Glutamatergic neuron (in vitro differentiated cells): ENCODE results near the gene SLC34A3. TPM values are rescaled to one million over a fixed set of nuclear protein-coding genes. Genes with fewer than 3 reads are reported as not detected.
"Not testable (repeated sequence)": the region's sequence is repeated elsewhere in the genome, so short reads cannot be mapped to it uniquely, and the experiment has no call there.

Experiments used
- DNase-seq: peaks from one replicate; pipeline ENCODE4 v3.0.0; 2022
- H3K27ac Mint-ChIP-seq: one replicate; pipeline ENCODE4 v1.8.0; 2020; ENCODE audit warnings: mild to moderate bottlenecking, mixed read lengths, inconsistent platforms; ENCODE audit not compliant: unreplicated experiment
- H3K27me3 Mint-ChIP-seq: one replicate; pipeline ENCODE4 v1.8.0; 2020; ENCODE audit warnings: mild to moderate bottlenecking, moderate library complexity, mixed read lengths, inconsistent platforms; ENCODE audit not compliant: unreplicated experiment
- H3K36me3 Mint-ChIP-seq: one replicate; pipeline ENCODE4 v1.8.0; 2020; ENCODE audit warnings: mild to moderate bottlenecking, mixed read lengths, inconsistent platforms; ENCODE audit not compliant: unreplicated experiment
- H3K4me1 Mint-ChIP-seq: one replicate; pipeline ENCODE4 v1.8.0; 2020; ENCODE audit warnings: mild to moderate bottlenecking, low read depth, mixed read lengths, inconsistent platforms; ENCODE audit not compliant: unreplicated experiment
- H3K4me3 Mint-ChIP-seq: one replicate; pipeline ENCODE4 v1.8.0; 2020; ENCODE audit warnings: mild to moderate bottlenecking, mixed read lengths, inconsistent platforms; ENCODE audit not compliant: unreplicated experiment
- H3K9me3 Mint-ChIP-seq: one replicate; pipeline ENCODE4 v1.8.0; 2020; ENCODE audit warnings: mild to moderate bottlenecking, moderate library complexity, mixed read lengths, inconsistent platforms; ENCODE audit not compliant: unreplicated experiment
- total RNA-seq: library from RNA; stranded (reverse); fragmentation: NEBNext Ultra II Directional; extraction: Animal tissue kit (Norgen Biotek cat#: 25700); gene quantifications from one replicate; pipeline ENCODE4 v1.2.1, GENCODE V29; 2021; ENCODE audit not compliant: unreplicated experiment
- TF ChIP-seq, protein P1 (sequence below): fragments of 200-600 bp; sonication (generic); IDR thresholded peaks from one replicate; pipeline ENCODE4 v1.5.0; 2021; ENCODE audit not compliant: partially characterized antibody, unreplicated experiment

The SLC34A3 gene
- total RNA-seq, 1 donor from 2014 or later = not detected

DNA sequence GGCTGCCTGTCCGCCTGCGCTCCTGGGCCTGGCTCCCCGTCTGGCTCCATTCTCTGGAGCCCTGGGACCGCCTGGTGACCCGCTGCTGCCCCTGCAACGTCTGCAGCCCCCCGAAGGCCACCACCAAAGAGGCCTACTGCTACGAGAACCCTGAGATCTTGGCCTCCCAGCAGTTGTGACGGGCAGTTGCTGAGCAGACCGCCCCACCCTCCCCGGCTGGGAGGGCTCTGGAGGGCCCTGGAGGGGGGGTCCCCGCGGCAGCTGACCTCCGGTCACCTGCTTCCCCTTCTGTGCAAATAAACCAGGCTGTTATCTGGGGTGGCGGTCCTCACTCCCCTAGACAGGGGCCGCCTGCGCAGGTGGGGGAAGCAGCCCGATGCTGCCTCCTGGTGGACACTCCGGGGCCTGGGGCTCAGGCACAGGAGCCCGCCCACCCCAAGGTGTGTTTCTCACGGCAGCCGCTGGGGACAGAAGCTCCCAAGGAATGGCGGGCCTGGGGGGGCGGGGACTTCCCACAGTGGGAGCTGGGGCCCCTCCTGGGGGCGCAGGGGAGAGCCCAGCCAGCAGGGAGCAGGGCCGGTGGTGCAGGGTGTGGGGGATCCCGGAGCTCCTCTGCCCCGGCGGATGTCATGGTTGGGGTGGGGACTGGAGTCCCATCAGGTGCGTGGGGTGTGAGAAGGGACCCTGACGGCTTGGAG is 5.7 kb downstream of the SLC34A3 start:
- H3K27ac Mint-ChIP-seq = no peak overlapping the region
- TF ChIP-seq, protein P1, sequence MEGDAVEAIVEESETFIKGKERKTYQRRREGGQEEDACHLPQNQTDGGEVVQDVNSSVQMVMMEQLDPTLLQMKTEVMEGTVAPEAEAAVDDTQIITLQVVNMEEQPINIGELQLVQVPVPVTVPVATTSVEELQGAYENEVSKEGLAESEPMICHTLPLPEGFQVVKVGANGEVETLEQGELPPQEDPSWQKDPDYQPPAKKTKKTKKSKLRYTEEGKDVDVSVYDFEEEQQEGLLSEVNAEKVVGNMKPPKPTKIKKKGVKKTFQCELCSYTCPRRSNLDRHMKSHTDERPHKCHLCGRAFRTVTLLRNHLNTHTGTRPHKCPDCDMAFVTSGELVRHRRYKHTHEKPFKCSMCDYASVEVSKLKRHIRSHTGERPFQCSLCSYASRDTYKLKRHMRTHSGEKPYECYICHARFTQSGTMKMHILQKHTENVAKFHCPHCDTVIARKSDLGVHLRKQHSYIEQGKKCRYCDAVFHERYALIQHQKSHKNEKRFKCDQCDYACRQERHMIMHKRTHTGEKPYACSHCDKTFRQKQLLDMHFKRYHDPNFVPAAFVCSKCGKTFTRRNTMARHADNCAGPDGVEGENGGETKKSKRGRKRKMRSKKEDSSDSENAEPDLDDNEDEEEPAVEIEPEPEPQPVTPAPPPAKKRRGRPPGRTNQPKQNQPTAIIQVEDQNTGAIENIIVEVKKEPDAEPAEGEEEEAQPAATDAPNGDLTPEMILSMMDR = peak; percentile 99
- H3K27me3 Mint-ChIP-seq = peaks cover 6% of the 10 kb centered on the region
- peak; percentile 93 for DNase-seq
- no peaks in the 10 kb centered on the region for H3K36me3 Mint-ChIP-seq
- peaks cover 5% of the 10 kb centered on the region for H3K9me3 Mint-ChIP-seq
- peaks cover 9% of the 10 kb centered on the region for H3K4me1 Mint-ChIP-seq
- H3K4me3 Mint-ChIP-seq = no peak overlapping the region

DNA sequence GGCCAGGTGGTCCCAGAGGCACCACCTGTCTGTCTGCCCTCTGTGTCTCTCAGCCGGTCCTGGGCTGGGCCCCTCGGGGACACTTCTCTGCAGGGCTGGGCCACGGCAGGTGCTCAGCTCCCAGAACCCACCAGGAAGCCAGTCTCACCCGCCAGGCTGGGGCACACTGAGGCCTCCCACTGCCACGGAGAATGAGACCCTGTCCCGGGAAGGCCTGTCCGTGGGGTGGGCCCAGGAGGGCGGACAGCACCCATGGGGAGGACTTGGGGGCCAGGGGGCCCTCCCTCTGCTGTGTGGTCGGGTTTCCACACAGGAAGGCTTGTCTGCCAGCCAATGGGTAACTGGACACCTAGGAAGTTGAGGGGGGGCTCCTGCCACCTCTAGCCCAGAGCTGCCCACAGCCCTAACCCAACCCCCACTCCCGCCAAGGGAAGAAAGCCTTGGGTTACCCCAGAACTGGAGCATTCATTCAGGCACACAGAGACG is 6.3 kb downstream of the SLC34A3 start:
- peaks cover 9% of the 10 kb centered on the region for H3K4me1 Mint-ChIP-seq
- no peak overlapping the region for H3K27ac Mint-ChIP-seq
- no peak overlapping the region for H3K4me3 Mint-ChIP-seq

DNA sequence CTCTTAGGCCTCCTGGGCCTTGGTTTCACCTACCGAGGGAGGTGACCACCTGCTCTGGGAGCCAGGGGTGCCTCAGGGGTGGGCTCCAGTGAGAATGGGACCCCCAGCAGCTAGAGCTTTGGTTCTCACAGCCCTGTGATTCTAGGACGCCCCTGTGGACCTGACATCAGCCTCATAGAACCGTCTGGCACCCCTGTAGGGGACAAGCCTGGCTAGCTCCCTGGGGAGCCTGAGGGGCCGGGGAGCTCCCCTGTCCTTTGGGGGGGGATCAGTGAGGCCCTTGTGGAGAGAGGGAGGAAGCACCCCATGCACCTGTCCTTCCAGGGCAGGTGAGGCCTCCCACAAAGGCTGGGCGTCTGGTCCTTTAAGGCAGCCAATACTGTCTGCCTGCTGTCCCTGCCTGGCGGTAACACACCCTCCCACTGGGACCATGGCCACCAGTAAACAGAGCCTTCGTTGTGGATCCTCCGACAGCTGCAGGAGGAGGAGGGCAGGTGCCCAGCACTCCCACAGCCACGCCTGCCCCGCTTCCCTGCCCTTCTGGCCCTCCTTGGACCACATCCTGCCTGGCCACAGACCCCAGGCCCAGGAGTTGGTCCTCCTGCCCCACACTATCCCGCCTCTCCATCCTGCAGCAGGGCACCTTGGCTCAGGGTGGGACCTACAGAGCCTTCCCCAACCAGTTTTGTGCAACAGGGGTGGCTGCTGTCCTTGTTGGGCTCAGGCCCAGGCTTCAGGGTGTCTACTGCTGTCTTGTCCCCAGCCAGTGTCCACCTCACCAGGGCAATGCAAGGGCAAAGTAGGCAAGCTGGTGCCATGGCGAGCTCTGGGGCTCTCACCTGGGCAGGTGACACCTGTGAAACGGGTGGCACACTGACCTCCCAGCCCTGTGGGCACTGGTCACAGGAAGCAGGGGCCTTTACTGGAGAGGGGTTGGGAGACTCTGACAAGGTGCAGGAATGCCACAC is 7.3 kb downstream of the SLC34A3 start:
- Mint-ChIP-seq H3K36me3 (no peaks in the 10 kb centered on the region), H3K4me3 (peak overlapping the region; percentile 46), H3K27me3 (peaks cover 15% of the 10 kb centered on the region), H3K4me1 (peaks cover 16% of the 10 kb centered on the region), H3K27ac (no peak overlapping the region), H3K9me3 (peaks cover 5% of the 10 kb centered on the region)
- peak; percentile 59 for DNase-seq
- TF ChIP-seq, protein P1 = no peak

More for the DNA sequence above, 6.3 kb downstream of the SLC34A3 start:
- Mint-ChIP-seq H3K9me3 (peaks cover 5% of the 10 kb centered on the region), H3K27me3 (peaks cover 6% of the 10 kb centered on the region), H3K36me3 (no peaks in the 10 kb centered on the region)
- TF ChIP-seq, protein P1 = no peak
- no peak for DNase-seq

DNA sequence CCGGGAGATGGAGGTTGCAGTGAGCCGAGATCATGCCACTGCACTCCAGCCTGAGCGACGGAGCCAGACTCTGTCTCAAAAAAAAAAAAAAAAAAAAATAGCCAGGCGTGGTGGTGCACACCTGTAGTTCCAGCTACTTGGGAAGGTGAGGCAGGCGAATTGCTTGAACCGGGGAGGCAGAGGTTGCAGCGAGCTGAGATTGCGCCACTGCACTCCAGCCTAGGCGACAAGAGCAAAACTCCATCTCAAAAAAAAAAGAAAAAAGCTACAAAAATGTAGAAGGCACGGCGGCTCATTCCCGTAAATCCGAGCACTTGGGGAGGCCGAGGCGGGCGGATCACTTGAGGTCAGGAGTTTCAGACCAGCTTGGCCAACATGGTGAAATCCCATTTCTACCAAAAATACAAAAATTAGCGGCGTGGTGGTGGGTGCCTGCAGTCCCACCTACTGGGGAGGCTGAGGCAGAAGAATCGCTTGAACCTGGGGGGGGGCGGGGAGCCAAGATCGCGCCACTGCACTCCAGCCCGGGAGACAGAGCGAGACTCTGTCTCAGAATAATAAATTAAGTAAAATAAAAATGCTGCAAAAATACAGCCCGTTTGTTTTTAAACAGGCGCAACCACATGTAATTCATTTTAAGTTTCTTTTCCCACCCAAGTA is 9.0 kb downstream of the SLC34A3 start:
- not testable (repeated sequence) for DNase-seq, H3K9me3 Mint-ChIP-seq, H3K36me3 Mint-ChIP-seq
- Mint-ChIP-seq H3K27ac (peak overlapping the region; percentile 62), H3K4me3 (peak overlapping the region; percentile 81), H3K27me3 (peaks cover 15% of the 10 kb centered on the region), H3K4me1 (peaks cover 16% of the 10 kb centered on the region)

DNA sequence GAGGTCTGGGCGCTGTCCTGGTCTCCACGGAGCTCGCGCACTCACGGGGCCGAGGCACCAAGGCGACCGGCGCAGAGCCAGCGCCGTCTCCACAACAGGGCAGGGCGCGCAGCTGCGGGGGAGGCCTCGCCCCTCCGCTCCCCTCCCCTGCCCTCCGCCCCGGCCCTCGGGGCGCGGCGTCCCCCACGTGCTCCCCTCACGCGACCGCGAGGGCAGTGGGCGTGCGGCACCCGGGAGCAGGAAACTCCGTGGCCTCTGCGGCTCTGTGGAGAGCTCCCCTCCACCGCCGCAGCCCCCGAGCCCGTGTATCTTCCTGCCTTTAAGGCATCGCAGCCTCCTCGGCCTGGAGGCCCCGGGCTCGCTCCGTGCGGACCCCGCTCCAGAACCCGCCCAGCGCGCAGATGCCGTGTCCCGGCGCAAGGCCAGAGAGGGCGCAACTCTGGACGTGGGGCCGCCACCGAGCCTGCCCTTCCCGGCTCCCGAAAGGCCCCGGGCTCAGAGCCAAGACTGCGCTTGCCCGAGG is 9.7 kb downstream of the SLC34A3 start:
- peak overlapping the region; percentile 81 for H3K4me3 Mint-ChIP-seq
- peaks cover 15% of the 10 kb centered on the region for H3K27me3 Mint-ChIP-seq
- peaks cover 5% of the 10 kb centered on the region for H3K9me3 Mint-ChIP-seq
- H3K36me3 Mint-ChIP-seq = no peaks in the 10 kb centered on the region
- DNase-seq = peak; percentile 74
- H3K27ac Mint-ChIP-seq = peak overlapping the region; percentile 62
- peaks cover 16% of the 10 kb centered on the region for H3K4me1 Mint-ChIP-seq
- TF ChIP-seq, protein P1 = no peak
